Measurements from ENCODE around the gene CPB2. TPM values are rescaled to one million over a fixed set of nuclear protein-coding genes. Genes with fewer than 3 reads are reported as not detected.

Gene CPB2
- total and polyA plus RNA-seq, 10 donors: not detected

DNA sequence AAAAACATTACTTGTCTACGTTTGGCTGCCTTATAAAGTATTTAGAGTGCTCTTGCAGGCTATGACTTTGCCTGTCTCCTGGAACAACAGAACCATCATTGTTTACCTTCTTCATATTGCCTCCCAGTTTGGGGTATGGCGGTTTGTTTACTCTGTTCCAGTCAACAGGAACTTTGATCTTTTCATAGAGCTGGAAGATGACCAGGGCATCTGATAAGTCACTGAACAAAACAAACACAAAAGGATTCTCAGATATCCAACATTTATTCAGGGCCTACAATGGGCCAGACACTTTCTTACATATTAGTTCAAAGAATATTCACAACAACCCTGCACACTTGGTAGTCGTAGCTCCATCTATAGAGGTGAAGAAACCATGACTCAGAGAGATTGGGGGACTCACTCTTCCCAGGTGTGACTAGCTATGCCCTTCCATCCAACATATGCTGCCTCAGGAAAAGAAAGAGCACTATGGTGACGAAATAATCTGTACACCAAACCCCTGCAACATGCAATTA lies 38.4 kb upstream of the CPB2 start:
- H3K27ac ChIP-seq: no peak overlapping the region
- TF ChIP-seq CTCF (IDR thresholded peaks at IDR 0.05 in 8 of 11, conservative IDR thresholded peaks at IDR 0.05 in 3 of 11) (no peak), POLR2AphosphoS5 (IDR thresholded peaks at IDR 0.05) (no peak), POLR2A (IDR thresholded peaks at IDR 0.05) (no peak)
- no peaks in the 10 kb centered on the region for H3K27me3 ChIP-seq (replicated peaks in 1 of 7)
- no peak for DNase-seq
- WGBS, 5 donors: 73 to 93% (median 89%) methylated on average over 4 of the region's 4 CpGs
- no peak overlapping the region for H3K4me3 ChIP-seq
- peaks cover 0 to 7% (median 0%) of the 10 kb centered on the region in 6 donors for H3K4me1 ChIP-seq
- intact Hi-C loops (cut with DNase I; ENCODE audit: low total_unique reads): no loop called here
- H3K9me3 ChIP-seq: no peaks in the 10 kb centered on the region
- H3K36me3 ChIP-seq: peaks cover 2 to 99% (median 85%) of the 10 kb centered on the region in 6 donors

GRCh38 chr13:46142776-46143175 lies 37.9 kb upstream of the CPB2 start:
- DNase-seq: no peak
- intact Hi-C loops (cut with DNase I; ENCODE audit: low total_unique reads): no loop called here
- Histone ChIP-seq H3K4me1 (peaks cover 0 to 7% (median 0%) of the 10 kb centered on the region in 6 donors), H3K4me3 (no peak overlapping the region), H3K27ac (no peak overlapping the region), H3K9me3 (no peaks in the 10 kb centered on the region), H3K36me3 (peaks cover 2 to 99% (median 87%) of the 10 kb centered on the region in 6 donors), H3K27me3 (replicated peaks in 1 of 7) (no peaks in the 10 kb centered on the region)
- no peak for TF ChIP-seq POLR2A (IDR thresholded peaks at IDR 0.05)
- no peak for TF ChIP-seq POLR2AphosphoS5 (IDR thresholded peaks at IDR 0.05)
- TF ChIP-seq CTCF (IDR thresholded peaks at IDR 0.05 in 8 of 11, conservative IDR thresholded peaks at IDR 0.05 in 3 of 11): no peak
- WGBS, 5 donors: 86 to 98% (median 92%) methylated on average over 3 of the region's 3 CpGs

DNA sequence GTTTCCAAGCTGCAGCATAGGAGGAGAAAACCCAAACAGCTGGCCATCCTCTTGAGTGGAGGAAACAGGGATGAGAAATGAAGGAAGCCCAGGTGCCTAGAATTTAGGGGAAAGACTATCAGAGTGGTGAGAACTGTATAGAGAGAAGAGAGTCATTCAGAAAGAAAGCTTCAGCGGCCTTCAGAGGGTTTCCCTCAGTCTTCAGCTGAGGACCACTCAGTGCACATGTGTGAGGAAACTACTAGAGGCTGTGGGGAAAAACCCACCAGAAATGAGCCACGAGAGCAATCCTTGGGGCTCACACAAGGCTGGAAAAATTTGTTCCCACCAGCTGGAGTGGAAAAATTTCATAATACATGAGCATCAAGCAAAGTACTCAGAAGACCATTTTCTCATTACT lies 35.2 kb upstream of the CPB2 start:
- Histone ChIP-seq H3K9me3 (no peaks in the 10 kb centered on the region), H3K27me3 (replicated peaks in 1 of 7) (no peaks in the 10 kb centered on the region), H3K4me1 (peaks cover 0 to 15% (median 0%) of the 10 kb centered on the region in 6 donors), H3K4me3 (no peak overlapping the region), H3K27ac (no peak overlapping the region), H3K36me3 (peaks cover 2 to 100% (median 93%) of the 10 kb centered on the region in 6 donors)
- no peak for TF ChIP-seq POLR2A (IDR thresholded peaks at IDR 0.05)
- TF ChIP-seq POLR2AphosphoS5 (IDR thresholded peaks at IDR 0.05): no peak
- DNase-seq: no peak
- WGBS, 5 donors: 47 to 74% (median 70%) methylated on average over 2 of the region's 2 CpGs
- intact Hi-C loops (cut with DNase I; ENCODE audit: low total_unique reads): no loop called here

DNA sequence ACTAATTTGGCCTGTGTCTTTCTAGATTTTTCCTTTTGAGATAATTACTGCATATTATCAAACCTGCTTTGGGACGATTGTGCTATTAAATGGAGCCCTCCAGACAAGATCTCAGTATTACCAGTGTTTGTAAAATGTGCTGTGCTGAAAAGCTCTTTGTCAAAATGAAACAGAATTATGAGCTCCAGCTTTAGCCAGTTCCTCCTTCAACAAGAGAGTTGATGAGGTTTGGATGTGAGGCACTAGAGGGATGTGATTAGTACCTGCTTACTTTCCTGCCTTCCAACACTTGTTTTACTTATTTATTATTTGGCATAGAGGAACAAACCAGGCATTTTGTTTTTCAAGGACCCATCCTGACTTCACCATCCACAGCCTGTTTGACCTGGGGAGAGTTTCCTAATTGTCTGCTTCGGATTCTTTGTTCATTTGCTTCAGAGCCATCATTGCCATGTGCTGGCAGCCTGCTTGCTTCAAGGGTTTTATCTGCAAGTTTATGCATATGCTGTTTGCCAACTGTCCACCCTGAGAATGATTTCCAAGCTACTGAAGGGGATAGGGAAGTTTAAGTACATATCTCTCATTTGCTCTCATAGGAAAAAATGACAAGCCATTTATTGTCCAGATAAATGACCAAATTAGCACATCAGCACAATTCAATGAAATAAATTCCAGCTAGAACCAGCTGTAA lies 32.9 kb upstream of the CPB2 start:
- intact Hi-C loops (cut with DNase I; ENCODE audit: low total_unique reads): no loop called here
- no peak overlapping the region for H3K27ac ChIP-seq
- H3K36me3 ChIP-seq: peaks cover 2 to 100% (median 90%) of the 10 kb centered on the region in 6 donors
- H3K9me3 ChIP-seq: no peaks in the 10 kb centered on the region
- no peak overlapping the region for H3K4me3 ChIP-seq
- DNase-seq: no peak
- 77 to 86% (median 84%) methylated on average over 2 of the region's 2 CpGs for WGBS, 5 donors
- no peaks in the 10 kb centered on the region for H3K27me3 ChIP-seq (replicated peaks in 1 of 7)
- TF ChIP-seq POLR2A (IDR thresholded peaks at IDR 0.05): no peak
- TF ChIP-seq CTCF (IDR thresholded peaks at IDR 0.05 in 8 of 11, conservative IDR thresholded peaks at IDR 0.05 in 3 of 11): no peak
- TF ChIP-seq POLR2AphosphoS5 (IDR thresholded peaks at IDR 0.05): peak in 1 of 3 donors; percentile 36
- peaks cover 0 to 15% (median 0%) of the 10 kb centered on the region in 6 donors for H3K4me1 ChIP-seq
